Lower leg skin (tissue), 4 donors: Measurements from ENCODE around the gene MYO18A. TPM values are rescaled to one million over a fixed set of nuclear protein-coding genes. Genes with fewer than 3 reads are reported as not detected.

Source experiments
- DNase-seq, 2 donors: peaks; one replicate each; pipeline ENCODE4 v3.0.0-alpha.2; 2019; ENCODE audit warnings: low spot score in 2 of 2
- H3K4me3 ChIP-seq: fragments of 200-600 bp; sonication (generic); 2 replicates; pipeline ENCODE4 v1.5.1; 2017; ENCODE audit warnings: mild to moderate bottlenecking, low read depth; ENCODE audit not compliant: poor library complexity, severe bottlenecking
- POLR2A ChIP-seq, 2 donors: fragments of 450-650 bp; IDR thresholded peaks; one replicate each; pipeline ENCODE4 v1.6.1; 2016 to 2017; ENCODE audit warnings: antibody characterized with exemption in 2 of 2, mild to moderate bottlenecking in 1 of 2, moderate library complexity in 1 of 2
- WGBS, 2 donors: methylation state at CpG; one replicate each; pipeline ENCODE4 v1.1.5; 2018; 5-methylcytosine and 5-hydroxymethylcytosine counted together
- intact Hi-C: fragments of 100-400 bp; cut with DNase I; formaldehyde crosslinking; loops from one replicate; pipeline ENCODE4 v1.15.0; 2023; ENCODE audit warnings: low total_unique reads
- total RNA-seq, 4 donors: library from RNA; depleted of rRNA; stranded (reverse); fragments of >200 nt; gene quantifications; one replicate each; pipeline ENCODE4 v1.1.0, GENCODE V29; 2016
- TF ChIP-seq, protein P1 (sequence below), 3 donors: fragments of 450-650 bp; IDR thresholded peaks; one replicate each; pipeline ENCODE4 v1.5.1; 2016; ENCODE audit warnings: antibody characterized with exemption in 3 of 3, mild to moderate bottlenecking in 3 of 3, moderate library complexity in 2 of 3

Gene MYO18A
- total RNA-seq, 4 donors from 2014 or later: 87.3 to 123 (median 94.0) TPM

GRCh38 chr17:29110372-29110757, 69.8 kb downstream of the MYO18A start:
- 84 to 95% methylated on average over 15 to 16 of the region's 16 CpGs for WGBS, 2 donors
- TF ChIP-seq, protein P1, sequence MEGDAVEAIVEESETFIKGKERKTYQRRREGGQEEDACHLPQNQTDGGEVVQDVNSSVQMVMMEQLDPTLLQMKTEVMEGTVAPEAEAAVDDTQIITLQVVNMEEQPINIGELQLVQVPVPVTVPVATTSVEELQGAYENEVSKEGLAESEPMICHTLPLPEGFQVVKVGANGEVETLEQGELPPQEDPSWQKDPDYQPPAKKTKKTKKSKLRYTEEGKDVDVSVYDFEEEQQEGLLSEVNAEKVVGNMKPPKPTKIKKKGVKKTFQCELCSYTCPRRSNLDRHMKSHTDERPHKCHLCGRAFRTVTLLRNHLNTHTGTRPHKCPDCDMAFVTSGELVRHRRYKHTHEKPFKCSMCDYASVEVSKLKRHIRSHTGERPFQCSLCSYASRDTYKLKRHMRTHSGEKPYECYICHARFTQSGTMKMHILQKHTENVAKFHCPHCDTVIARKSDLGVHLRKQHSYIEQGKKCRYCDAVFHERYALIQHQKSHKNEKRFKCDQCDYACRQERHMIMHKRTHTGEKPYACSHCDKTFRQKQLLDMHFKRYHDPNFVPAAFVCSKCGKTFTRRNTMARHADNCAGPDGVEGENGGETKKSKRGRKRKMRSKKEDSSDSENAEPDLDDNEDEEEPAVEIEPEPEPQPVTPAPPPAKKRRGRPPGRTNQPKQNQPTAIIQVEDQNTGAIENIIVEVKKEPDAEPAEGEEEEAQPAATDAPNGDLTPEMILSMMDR (IDR thresholded peaks at IDR 0.05): no peak
- TF ChIP-seq POLR2A (IDR thresholded peaks at IDR 0.05): no peak
- no peak overlapping the region for H3K4me3 ChIP-seq
- intact Hi-C loops: no loop called here
- no peak for DNase-seq

DNA sequence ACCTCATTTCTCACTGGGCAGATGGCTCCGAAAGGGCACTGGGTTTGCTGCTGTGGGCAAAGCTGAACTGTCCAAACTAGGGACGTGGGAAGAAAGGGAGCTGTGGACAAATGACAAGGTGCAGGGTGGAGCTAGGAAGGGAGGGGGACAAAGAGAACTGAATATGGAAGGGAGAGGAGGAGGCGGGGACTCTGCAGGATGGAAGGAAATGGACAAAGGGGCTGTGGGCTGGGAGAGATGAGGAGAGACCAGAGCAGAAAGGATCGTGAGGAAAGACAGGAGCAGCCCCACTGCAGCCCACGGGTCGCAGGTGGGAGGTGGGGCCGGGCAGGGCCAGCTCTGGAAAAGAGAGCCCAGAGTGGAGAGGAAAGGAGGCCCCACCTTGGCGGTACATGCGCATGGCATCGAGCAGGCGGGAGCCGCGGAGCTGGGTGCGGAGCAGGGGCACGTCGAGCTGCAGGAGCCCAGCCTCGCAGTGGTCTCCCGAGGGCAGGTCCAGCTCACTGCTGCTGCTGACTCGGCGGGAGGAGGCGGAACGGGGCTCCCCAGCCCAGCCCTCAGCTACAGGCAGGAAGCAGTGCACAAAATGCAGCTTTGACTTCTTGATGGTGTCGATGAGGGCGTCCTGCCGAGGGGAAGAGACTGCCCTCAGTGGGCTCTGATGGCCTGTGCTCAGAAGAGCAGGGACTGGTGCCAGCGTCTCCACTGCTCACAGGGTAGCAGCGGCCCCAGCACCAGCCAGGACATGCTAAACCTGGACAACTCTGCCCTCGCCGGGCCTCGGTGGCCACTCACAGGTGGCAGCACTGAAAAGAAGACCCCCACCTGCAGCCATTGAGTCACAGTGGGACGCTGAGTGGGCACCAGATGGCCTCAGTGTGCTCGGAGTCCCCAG, 70.5 kb downstream of the MYO18A start:
- intact Hi-C loops: no loop called here
- 87 to 93% methylated on average over 23 to 31 of the region's 32 CpGs for WGBS, 2 donors
- no peak for TF ChIP-seq POLR2A (IDR thresholded peaks at IDR 0.05)
- TF ChIP-seq, protein P1 (IDR thresholded peaks at IDR 0.05): no peak
- no peak for DNase-seq
- H3K4me3 ChIP-seq: no peak overlapping the region

DNA sequence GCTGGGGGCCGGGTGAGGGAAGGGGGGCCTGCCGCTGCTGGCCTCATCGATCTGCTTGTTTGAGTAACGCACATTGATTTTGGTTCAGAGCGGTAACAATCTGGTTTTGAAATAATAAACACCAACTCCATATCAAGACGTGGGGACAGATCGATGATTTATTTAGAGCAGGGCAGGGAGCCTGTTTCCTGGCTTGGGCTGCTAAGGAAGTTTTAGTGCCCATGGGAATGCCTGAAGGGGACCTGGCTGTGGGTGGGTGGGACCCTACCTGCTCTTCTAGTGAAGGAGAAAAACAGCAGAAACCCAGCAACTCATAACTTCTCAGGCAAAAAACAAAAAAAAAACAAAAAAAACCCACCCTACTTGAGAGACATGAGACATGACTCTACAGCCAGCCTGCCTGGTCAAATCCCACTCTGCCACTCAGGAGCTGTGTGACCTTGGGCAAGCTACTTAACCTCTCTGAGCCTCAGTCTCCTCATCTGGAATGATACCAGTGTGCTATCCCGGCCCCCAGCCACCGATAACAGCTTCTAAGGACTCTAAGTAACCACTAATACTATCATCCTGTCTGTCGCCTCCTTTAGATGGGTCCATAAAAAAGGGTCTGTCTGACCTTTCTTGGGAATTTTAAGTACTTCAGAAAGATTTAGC, 71.2 kb downstream of the MYO18A start:
- TF ChIP-seq, protein P1 (IDR thresholded peaks at IDR 0.05): no peak
- no peak for TF ChIP-seq POLR2A (IDR thresholded peaks at IDR 0.05)
- intact Hi-C loops: no loop called here
- no peak overlapping the region for H3K4me3 ChIP-seq
- 86 to 87% methylated on average over 10 of the region's 10 CpGs for WGBS, 2 donors
- no peak for DNase-seq

DNA sequence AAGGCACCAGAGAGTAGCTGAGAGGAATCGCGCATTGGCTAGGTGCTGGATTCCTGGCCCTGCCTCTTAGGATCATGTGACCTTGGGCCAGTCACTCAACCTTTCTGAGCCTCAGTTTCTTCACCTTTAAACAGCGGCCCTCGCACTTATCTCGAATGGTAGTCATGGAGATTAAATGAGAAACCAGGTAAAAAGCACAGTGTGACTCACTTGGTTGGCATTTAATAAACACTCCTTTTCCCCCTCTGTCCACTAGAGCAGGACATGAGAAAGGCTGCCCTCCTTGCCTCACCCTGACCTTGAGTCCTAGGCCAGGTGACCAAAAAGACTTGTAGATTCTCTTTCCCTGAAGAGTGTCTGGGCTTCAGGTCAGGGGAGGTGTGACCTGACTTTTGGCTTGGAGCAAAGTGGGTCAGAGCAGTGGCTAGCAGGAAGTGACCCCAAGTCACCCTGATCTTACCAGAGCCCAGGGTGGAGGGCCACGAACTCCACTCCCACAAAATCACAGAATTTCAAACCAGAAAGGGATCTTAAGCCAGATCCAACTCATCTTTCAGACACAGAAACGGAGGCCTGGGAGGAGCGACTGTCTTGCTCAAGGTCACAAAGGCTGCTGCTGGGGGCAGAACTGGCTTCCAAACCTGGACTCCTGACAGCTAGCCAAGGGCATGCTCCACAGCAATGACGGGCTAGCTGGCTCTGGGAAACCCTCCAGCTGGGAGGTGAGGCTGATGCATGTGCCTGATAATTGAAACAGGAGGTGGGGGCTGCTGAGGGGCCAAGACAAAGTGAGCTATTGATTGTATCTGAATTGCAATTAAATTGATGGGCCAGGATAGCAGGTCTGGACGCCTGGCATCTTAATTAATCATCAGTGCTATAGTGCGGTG, 72.0 kb downstream of the MYO18A start:
- WGBS, 2 donors: 77 to 81% methylated on average over 11 of the region's 11 CpGs
- intact Hi-C loops: no loop called here
- DNase-seq: no peak
- TF ChIP-seq POLR2A (IDR thresholded peaks at IDR 0.05): no peak
- TF ChIP-seq, protein P1 (IDR thresholded peaks at IDR 0.05): no peak
- H3K4me3 ChIP-seq: no peak overlapping the region

GRCh38 chr17:29107084-29107483, 73.1 kb downstream of the MYO18A start:
- 87 to 91% methylated on average over 9 of the region's 9 CpGs for WGBS, 2 donors
- no peak for DNase-seq
- intact Hi-C loops: no loop called here
- TF ChIP-seq, protein P1 (IDR thresholded peaks at IDR 0.05): no peak
- TF ChIP-seq POLR2A (IDR thresholded peaks at IDR 0.05): no peak
- H3K4me3 ChIP-seq: no peak overlapping the region
